ENCODE results near the gene UPB1. TPM values are rescaled to one million over a fixed set of nuclear protein-coding genes. Genes with fewer than 3 reads are reported as not detected.

Gene UPB1
- total and polyA plus RNA-seq, 4 donors = 7.1 to 115 (median 58.8) TPM

- H3K4me3 ChIP-seq (ENCODE audit: low read depth in 1 of 3, low read length in 3 of 3) = no peak overlapping the region
- TF ChIP-seq FOXA1 (IDR thresholded peaks at IDR 0.05) (peak; percentile 54), REST (IDR thresholded peaks at IDR 0.05) (no peak), FOXA2 (IDR thresholded peaks at IDR 0.05) (peak; percentile 76)
- peak overlapping the region in 1 of 2 donors; percentile 32 for H3K9ac ChIP-seq (ENCODE audit: low read depth in 1 of 2, low read length in 2 of 2)
- no peaks in the 10 kb centered on the region for H3K27me3 ChIP-seq (ENCODE audit: control insufficient read depth in 4 of 4, insufficient read depth in 4 of 4, low read length in 3 of 4)
- H3K27ac ChIP-seq (ENCODE audit: low read depth in 1 of 2, low read length in 2 of 2) = peak overlapping the region; percentile 88 to 95
- DNase-seq (ENCODE audit: low spot score) = no peak
- H3K36me3 ChIP-seq (ENCODE audit: control insufficient read depth in 4 of 4, insufficient read depth in 3 of 4, low read depth in 1 of 4, low read length in 3 of 4) = peaks cover 0 to 8% (median 0%) of the 10 kb centered on the region in 4 donors
- H3K9me3 ChIP-seq (ENCODE audit: control insufficient read depth in 4 of 4, low read length in 3 of 4) = no peaks in the 10 kb centered on the region
- peaks cover 17 to 81% (median 51%) of the 10 kb centered on the region in 4 donors for H3K4me1 ChIP-seq (ENCODE audit: control insufficient read depth in 4 of 4, insufficient read depth in 4 of 4, low read length in 3 of 4)
- WGBS = 72% methylated on average over 6 of the region's 6 CpGs
Measured at GRCh38 chr22:24506802-24507438, 11.8 kb downstream of the UPB1 start.

GRCh38 chr22:24507716-24508115 lies 12.6 kb downstream of the UPB1 start:
- peaks cover 0 to under 1% (median 0%) of the 10 kb centered on the region in 4 donors for H3K36me3 ChIP-seq (ENCODE audit: control insufficient read depth in 4 of 4, insufficient read depth in 3 of 4, low read depth in 1 of 4, low read length in 3 of 4)
- H3K27ac ChIP-seq (ENCODE audit: low read depth in 1 of 2, low read length in 2 of 2) = peak overlapping the region; percentile 88 to 95
- no peaks in the 10 kb centered on the region for H3K27me3 ChIP-seq (ENCODE audit: control insufficient read depth in 4 of 4, insufficient read depth in 4 of 4, low read length in 3 of 4)
- no peak for DNase-seq (ENCODE audit: low spot score)
- 91% methylated on average over 7 of the region's 7 CpGs for WGBS
- no peak overlapping the region for H3K4me3 ChIP-seq (ENCODE audit: low read depth in 1 of 3, low read length in 3 of 3)
- no peak for TF ChIP-seq RAD21 (IDR thresholded peaks at IDR 0.05)
- no peak for TF ChIP-seq HNF4A (conservative IDR thresholded peaks at IDR 0.05)
- TF ChIP-seq FOXA2 (IDR thresholded peaks at IDR 0.05) = no peak
- TF ChIP-seq MAX (IDR thresholded peaks at IDR 0.05) = no peak
- no peak for TF ChIP-seq RXRA (IDR thresholded peaks at IDR 0.05)
- no peak for TF ChIP-seq EGR1 (IDR thresholded peaks at IDR 0.05; ENCODE audit: low read depth in 2 of 2)
- TF ChIP-seq YY1 (IDR thresholded peaks at IDR 0.05) = no peak
- TF ChIP-seq ATF3 (IDR thresholded peaks at IDR 0.05) = no peak
- no peak for TF ChIP-seq ZBTB33 (IDR thresholded peaks at IDR 0.05)
- no peak for TF ChIP-seq SP1 (IDR thresholded peaks at IDR 0.05)
- TF ChIP-seq REST (IDR thresholded peaks at IDR 0.05) = no peak
- no peak overlapping the region for H3K9ac ChIP-seq (ENCODE audit: low read depth in 1 of 2, low read length in 2 of 2)
- H3K9me3 ChIP-seq (ENCODE audit: control insufficient read depth in 4 of 4, low read length in 3 of 4) = no peaks in the 10 kb centered on the region
- H3K4me1 ChIP-seq (ENCODE audit: control insufficient read depth in 4 of 4, insufficient read depth in 4 of 4, low read length in 3 of 4) = peaks cover 20 to 81% (median 48%) of the 10 kb centered on the region in 4 donors

Measured in liver (tissue), 9 donors.